Sigmoid colon (tissue), 4 donors: ENCODE results near the gene CCDC170.

Source experiments
- EP300 ChIP-seq, 4 donors: sonication (generic); formaldehyde crosslinking; IDR thresholded peaks; one replicate each; pipeline ENCODE4 v1.6.1; 2017; ENCODE audit warnings: antibody characterized with exemption in 4 of 4
- POLR2A ChIP-seq, 2 donors: fragments of 450-650 bp; IDR thresholded peaks; one replicate each; pipeline ENCODE4 v1.6.1; 2016; ENCODE audit warnings: antibody characterized with exemption in 2 of 2, mild to moderate bottlenecking in 2 of 2, moderate library complexity in 2 of 2
- POLR2AphosphoS5 ChIP-seq, 4 donors: sonication (generic); formaldehyde crosslinking; IDR thresholded peaks; one replicate each; pipeline ENCODE4 v1.6.1; 2017; ENCODE audit warnings: antibody characterized with exemption in 4 of 4
- TF ChIP-seq, protein P1 (sequence below), 4 experiments: fragments of 450-650 bp in 3 of 4; fragments of 200-600 bp in 1 of 4; IDR thresholded peaks; one replicate each; pipeline ENCODE4 v1.5.1; 2016 to 2019; ENCODE audit warnings: antibody characterized with exemption in 4 of 4, mild to moderate bottlenecking in 3 of 4, moderate library complexity in 2 of 4

DNA sequence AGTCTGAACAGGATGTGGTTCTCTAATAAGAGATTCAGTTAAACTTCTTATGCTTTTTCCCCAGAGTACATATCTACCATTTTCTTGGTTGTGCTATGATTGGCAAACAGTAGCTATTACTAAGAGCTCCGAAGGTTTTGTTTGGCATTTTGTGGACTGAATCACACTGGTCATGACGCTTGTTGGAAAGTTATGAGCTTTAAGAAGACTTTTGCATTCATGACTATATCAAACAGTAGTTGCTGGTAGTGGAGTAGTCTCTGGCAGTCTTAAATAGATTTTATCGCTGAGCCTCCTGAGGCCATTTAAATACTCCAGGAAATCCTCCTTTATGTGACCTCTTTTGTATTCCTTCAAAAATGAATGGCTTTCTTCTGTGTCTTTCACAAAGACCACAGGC, 40.8 kb downstream of the CCDC170 start:
- TF ChIP-seq, protein P1, sequence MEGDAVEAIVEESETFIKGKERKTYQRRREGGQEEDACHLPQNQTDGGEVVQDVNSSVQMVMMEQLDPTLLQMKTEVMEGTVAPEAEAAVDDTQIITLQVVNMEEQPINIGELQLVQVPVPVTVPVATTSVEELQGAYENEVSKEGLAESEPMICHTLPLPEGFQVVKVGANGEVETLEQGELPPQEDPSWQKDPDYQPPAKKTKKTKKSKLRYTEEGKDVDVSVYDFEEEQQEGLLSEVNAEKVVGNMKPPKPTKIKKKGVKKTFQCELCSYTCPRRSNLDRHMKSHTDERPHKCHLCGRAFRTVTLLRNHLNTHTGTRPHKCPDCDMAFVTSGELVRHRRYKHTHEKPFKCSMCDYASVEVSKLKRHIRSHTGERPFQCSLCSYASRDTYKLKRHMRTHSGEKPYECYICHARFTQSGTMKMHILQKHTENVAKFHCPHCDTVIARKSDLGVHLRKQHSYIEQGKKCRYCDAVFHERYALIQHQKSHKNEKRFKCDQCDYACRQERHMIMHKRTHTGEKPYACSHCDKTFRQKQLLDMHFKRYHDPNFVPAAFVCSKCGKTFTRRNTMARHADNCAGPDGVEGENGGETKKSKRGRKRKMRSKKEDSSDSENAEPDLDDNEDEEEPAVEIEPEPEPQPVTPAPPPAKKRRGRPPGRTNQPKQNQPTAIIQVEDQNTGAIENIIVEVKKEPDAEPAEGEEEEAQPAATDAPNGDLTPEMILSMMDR (IDR thresholded peaks at IDR 0.05), result no peak
- TF ChIP-seq POLR2AphosphoS5 (IDR thresholded peaks at IDR 0.05) (no peak), EP300 (IDR thresholded peaks at IDR 0.05) (no peak), POLR2A (IDR thresholded peaks at IDR 0.05) (no peak)
